Neural progenitor cell (in vitro differentiated cells): ENCODE measurements around the gene PRDM16.

ENCODE experiments used
- EZH2 ChIP-seq: fragments of 200-600 bp; sonication (generic); IDR thresholded peaks from 2 replicates; pipeline ENCODE4 v1.6.1; 2017; ENCODE audit warnings: antibody characterized with exemption, mild to moderate bottlenecking, moderate library complexity
- TF ChIP-seq, protein P1 (sequence below): fragments of 200-600 bp; sonication (generic); IDR thresholded peaks from 2 replicates; pipeline ENCODE4 v1.5.1; 2017; ENCODE audit warnings: antibody characterized with exemption, mild to moderate bottlenecking

DNA sequence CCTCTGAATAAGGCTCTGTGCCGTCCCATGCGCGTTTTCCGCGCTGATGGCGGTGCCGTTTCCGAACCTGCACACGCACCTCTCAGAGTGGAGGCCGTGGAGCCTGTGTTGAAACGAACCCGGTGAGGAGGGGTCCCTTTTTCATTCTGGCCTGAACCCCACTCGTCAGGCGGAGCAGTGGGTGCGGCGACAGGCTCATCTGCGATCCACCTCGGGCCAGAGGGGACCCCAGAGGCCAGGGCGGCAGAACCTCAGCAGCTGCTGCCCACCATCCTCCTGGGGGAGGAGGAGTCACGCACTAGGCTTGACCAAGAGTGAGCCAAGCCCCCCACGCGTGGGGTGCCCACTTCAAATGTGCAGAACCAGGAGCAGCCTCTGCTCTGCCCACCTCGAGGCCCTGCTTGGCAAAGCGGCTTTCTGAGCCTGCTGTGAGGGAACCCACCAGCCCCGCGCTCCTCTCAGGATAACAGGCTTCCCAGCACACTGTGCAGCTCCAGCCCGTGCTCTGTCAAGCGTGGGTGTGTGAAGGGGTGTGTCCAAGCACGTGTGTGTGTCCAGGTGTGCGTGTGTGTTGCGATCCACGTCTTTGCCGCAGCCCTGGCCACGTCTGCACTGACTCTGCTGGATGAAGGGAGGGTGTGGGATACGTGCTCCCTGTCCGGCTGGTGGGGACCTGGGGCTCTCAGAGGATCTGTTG, 6.8 kb downstream of the PRDM16 start:
- TF ChIP-seq EZH2: no peak
- TF ChIP-seq, protein P1, sequence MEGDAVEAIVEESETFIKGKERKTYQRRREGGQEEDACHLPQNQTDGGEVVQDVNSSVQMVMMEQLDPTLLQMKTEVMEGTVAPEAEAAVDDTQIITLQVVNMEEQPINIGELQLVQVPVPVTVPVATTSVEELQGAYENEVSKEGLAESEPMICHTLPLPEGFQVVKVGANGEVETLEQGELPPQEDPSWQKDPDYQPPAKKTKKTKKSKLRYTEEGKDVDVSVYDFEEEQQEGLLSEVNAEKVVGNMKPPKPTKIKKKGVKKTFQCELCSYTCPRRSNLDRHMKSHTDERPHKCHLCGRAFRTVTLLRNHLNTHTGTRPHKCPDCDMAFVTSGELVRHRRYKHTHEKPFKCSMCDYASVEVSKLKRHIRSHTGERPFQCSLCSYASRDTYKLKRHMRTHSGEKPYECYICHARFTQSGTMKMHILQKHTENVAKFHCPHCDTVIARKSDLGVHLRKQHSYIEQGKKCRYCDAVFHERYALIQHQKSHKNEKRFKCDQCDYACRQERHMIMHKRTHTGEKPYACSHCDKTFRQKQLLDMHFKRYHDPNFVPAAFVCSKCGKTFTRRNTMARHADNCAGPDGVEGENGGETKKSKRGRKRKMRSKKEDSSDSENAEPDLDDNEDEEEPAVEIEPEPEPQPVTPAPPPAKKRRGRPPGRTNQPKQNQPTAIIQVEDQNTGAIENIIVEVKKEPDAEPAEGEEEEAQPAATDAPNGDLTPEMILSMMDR: no peak
